HEK293 (cell line): ENCODE results near the gene KCNMA1.

Experiments
- CTCF ChIA-PET: fragments of 350-600 bp; formaldehyde crosslinking; extraction: SDS; loops from one replicate; lab custom pipeline; 2021; ENCODE audit warnings: antibody characterized with exemption; lab: Yijun Ruan, JAX
- POLR2A ChIA-PET: fragments of 300-600 bp; formaldehyde crosslinking; extraction: SDS; loops from one replicate; lab custom pipeline; 2020; ENCODE audit warnings: antibody characterized with exemption, inconsistent platforms; lab: Yijun Ruan, JAX
- H3K27ac ChIP-seq: fragments of 200-500 bp; sonication (Bioruptor generic); 2 replicates; pipeline ENCODE4 v1.5.1; 2014; ENCODE audit warnings: low read depth, low read length, control low read depth, inconsistent platforms; ENCODE audit errors: extremely low read depth
- H3K36me3 ChIP-seq, 2 experiments: fragments of 200-500 bp in 1 of 2; sonication (Bioruptor generic) in 1 of 2; 1 replicate in 1 of 2; 2 replicates in 1 of 2; pipeline ENCODE4 v1.5.1; 2014 to 2017; ENCODE audit warnings: inconsistent platforms in 2 of 2, low read length in 2 of 2; ENCODE audit not compliant: control insufficient read depth in 2 of 2, insufficient read depth in 1 of 2
- H3K4me1 ChIP-seq: fragments of 200-500 bp; sonication (Bioruptor generic); 2 replicates; pipeline ENCODE4 v1.5.1; 2014; ENCODE audit warnings: mild to moderate bottlenecking, low read length, inconsistent platforms; ENCODE audit not compliant: control insufficient read depth, insufficient read depth
- H3K4me3 ChIP-seq: 2 replicates; pipeline ENCODE4 v1.5.1; 2011; ENCODE audit warnings: low read depth, mild to moderate bottlenecking, control low read depth, low read length, moderate library complexity
- H3K9me3 ChIP-seq: fragments of 200-500 bp; sonication (Bioruptor generic); 2 replicates; pipeline ENCODE4 v1.5.1; 2014; ENCODE audit warnings: low read depth, low read length, inconsistent platforms; ENCODE audit not compliant: control insufficient read depth, insufficient read depth
- MYNN ChIP-seq: fragments of 450-650 bp; formaldehyde crosslinking; IDR thresholded peaks from 2 replicates; pipeline ENCODE4 v1.5.1; 2016; ENCODE audit warnings: missing biosample characterization, missing genetic modification characterization, borderline replicate concordance
- OSR2 ChIP-seq: fragments of 450-650 bp; formaldehyde crosslinking; IDR thresholded peaks from 2 replicates; pipeline ENCODE4 v1.5.1; 2016; ENCODE audit warnings: missing biosample characterization, missing genetic modification characterization
- SCRT1 ChIP-seq: fragments of 450-650 bp; formaldehyde crosslinking; IDR thresholded peaks from 2 replicates; pipeline ENCODE4 v1.5.1; 2016; ENCODE audit warnings: missing biosample characterization, missing genetic modification characterization, borderline replicate concordance
- SP3 ChIP-seq: fragments of 450-650 bp; formaldehyde crosslinking; IDR thresholded peaks from 2 replicates; pipeline ENCODE4 v1.5.1; 2016; ENCODE audit warnings: missing biosample characterization, missing genetic modification characterization
- ZBTB10 ChIP-seq: fragments of 450-650 bp; formaldehyde crosslinking; IDR thresholded peaks from 2 replicates; pipeline ENCODE4 v1.5.1; 2016; ENCODE audit warnings: missing biosample characterization, missing genetic modification characterization
- ZIC2 ChIP-seq: fragments of 450-650 bp; formaldehyde crosslinking; IDR thresholded peaks from 2 replicates; pipeline ENCODE4 v1.5.1; 2016; ENCODE audit warnings: missing biosample characterization, missing genetic modification characterization
- ZNF366 ChIP-seq: fragments of 450-650 bp; formaldehyde crosslinking; conservative IDR thresholded peaks from 2 replicates; pipeline ENCODE4 v1.5.1; 2016; ENCODE audit warnings: missing biosample characterization, missing genetic modification characterization
- ZNF529 ChIP-seq: fragments of 450-650 bp; formaldehyde crosslinking; IDR thresholded peaks from 2 replicates; pipeline ENCODE4 v1.5.1; 2017; ENCODE audit warnings: missing genetic modification characterization, missing biosample characterization; ENCODE audit not compliant: insufficient replicate concordance
- ZNF580 ChIP-seq: fragments of 450-650 bp; formaldehyde crosslinking; IDR thresholded peaks from 2 replicates; pipeline ENCODE4 v1.5.1; 2016; ENCODE audit warnings: missing biosample characterization, missing genetic modification characterization
- ZNF596 ChIP-seq: fragments of 450-650 bp; IDR thresholded peaks from 2 replicates; pipeline ENCODE4 v1.5.0; 2018; ENCODE audit warnings: missing biosample characterization, mild to moderate bottlenecking, missing genetic modification characterization, moderate library complexity
- ZNF785 ChIP-seq: fragments of 450-650 bp; formaldehyde crosslinking; IDR thresholded peaks from 2 replicates; pipeline ENCODE4 v1.5.1; 2016; ENCODE audit warnings: missing biosample characterization, missing genetic modification characterization
- TF ChIP-seq, protein P1 (sequence below): fragments of 450-650 bp; formaldehyde crosslinking; IDR thresholded peaks from 2 replicates; pipeline ENCODE4 v1.5.1; 2017; ENCODE audit warnings: missing biosample characterization, missing genetic modification characterization
- TF ChIP-seq, protein P2 (sequence below): fragments of 450-650 bp; formaldehyde crosslinking; IDR thresholded peaks from 2 replicates; pipeline ENCODE4 v1.5.0; 2017; ENCODE audit warnings: missing biosample characterization, missing genetic modification characterization, borderline replicate concordance
- TF ChIP-seq, protein P3 (sequence below): fragments of 450-650 bp; formaldehyde crosslinking; IDR thresholded peaks from 2 replicates; pipeline ENCODE4 v1.5.1; 2016; ENCODE audit warnings: missing biosample characterization, missing genetic modification characterization, borderline replicate concordance
- TF ChIP-seq, protein P4 (sequence below): fragments of 450-650 bp; formaldehyde crosslinking; IDR thresholded peaks from 2 replicates; pipeline ENCODE4; 2016; ENCODE audit warnings: missing biosample characterization, missing genetic modification characterization

The KCNMA1 gene

DNA sequence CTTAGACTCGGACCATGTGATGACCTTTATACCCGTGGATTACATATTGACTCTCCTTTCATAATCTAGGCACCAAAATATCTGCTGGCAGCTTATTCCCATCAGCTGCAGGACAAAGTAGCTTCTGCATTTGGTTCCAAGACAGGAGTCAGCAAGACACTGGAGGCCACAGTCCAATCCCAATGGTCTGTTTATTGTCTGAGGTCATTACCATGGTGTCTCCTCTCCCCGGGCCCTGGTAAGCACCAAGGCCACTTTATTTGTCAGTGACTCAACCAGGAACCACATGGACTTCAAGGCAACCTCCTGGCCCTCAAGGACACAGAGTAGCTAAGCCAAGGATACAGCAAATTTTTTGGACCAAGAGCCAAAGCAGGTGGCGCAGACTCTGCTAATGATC, 36.1 kb downstream of the KCNMA1 start:
- POLR2A ChIA-PET, result no interaction called here
- H3K36me3 ChIP-seq, result no peaks in the 10 kb centered on the region
- no peaks in the 10 kb centered on the region for H3K4me1 ChIP-seq
- no peak for TF ChIP-seq ZNF596 (tag by site-specific recombination)
- no peaks in the 10 kb centered on the region for H3K9me3 ChIP-seq
- CTCF ChIA-PET, result no interaction called here
- no peak overlapping the region for H3K4me3 ChIP-seq
- H3K27ac ChIP-seq, result no peak overlapping the region

DNA sequence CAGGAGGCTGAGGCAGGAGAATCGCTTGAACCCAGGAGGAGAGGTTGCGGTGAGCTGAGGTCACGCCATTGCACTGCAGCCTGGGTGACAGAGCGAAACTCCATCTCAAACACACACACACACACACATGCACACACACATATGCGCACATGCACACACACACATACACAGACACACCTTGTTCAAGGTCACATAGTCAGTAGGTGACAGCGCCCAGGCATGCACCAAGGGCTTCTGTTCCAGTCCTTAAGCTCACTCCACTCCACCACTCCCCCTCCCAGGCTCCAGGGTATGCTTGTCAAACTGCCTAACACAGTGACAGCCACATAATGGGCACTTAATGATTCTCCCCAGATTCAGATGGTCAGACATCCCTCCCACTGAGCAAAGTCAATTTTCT, 37.0 kb downstream of the KCNMA1 start:
- Histone ChIP-seq H3K27ac (no peak overlapping the region), H3K4me3 (no peak overlapping the region), H3K36me3 (no peaks in the 10 kb centered on the region), H3K4me1 (no peaks in the 10 kb centered on the region), H3K9me3 (no peaks in the 10 kb centered on the region)
- CTCF ChIA-PET, result interaction anchor here (0.6 kb wide), 1 partner anchor 427 kb away, joined by 3 read pairs; no protein-coding TSS in a partner anchor
- POLR2A ChIA-PET, result no interaction called here
- TF ChIP-seq ZNF580 (tag by site-specific recombination) (no peak), MYNN (no peak), ZIC2 (no peak), SP3 (no peak), SCRT1 (tag by site-specific recombination) (no peak), ZNF529 (no peak), ZNF785 (tag by site-specific recombination) (no peak)
- TF ChIP-seq, protein P1, sequence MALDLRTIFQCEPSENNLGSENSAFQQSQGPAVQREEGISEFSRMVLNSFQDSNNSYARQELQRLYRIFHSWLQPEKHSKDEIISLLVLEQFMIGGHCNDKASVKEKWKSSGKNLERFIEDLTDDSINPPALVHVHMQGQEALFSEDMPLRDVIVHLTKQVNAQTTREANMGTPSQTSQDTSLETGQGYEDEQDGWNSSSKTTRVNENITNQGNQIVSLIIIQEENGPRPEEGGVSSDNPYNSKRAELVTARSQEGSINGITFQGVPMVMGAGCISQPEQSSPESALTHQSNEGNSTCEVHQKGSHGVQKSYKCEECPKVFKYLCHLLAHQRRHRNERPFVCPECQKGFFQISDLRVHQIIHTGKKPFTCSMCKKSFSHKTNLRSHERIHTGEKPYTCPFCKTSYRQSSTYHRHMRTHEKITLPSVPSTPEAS (tag by site-specific recombination), result peak; percentile 59; the same call in 1 of the 2 replicates

DNA sequence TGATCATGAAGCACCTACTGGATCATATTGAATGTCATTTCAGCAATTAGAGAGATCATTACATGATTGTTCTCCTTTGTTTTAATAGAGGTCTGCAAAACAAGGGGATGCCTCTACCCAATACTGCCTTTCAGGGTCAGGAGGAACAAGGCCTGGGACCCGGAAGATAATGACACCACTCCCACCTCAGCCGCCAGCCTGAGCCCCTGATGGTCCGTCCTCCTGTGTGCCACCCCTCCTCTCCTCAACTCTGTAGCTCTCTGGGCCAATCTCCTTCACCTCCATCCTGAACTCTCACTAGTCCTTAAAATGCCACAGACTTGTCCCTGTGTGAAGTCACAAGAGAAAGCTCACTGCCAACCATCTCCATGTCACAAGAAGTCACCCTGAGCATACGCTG, 38.0 kb downstream of the KCNMA1 start:
- no peaks in the 10 kb centered on the region for H3K36me3 ChIP-seq
- H3K4me3 ChIP-seq, result no peak overlapping the region
- H3K4me1 ChIP-seq, result no peaks in the 10 kb centered on the region
- CTCF ChIA-PET, result no interaction called here
- H3K27ac ChIP-seq, result no peak overlapping the region
- POLR2A ChIA-PET, result no interaction called here
- no peaks in the 10 kb centered on the region for H3K9me3 ChIP-seq
- TF ChIP-seq ZBTB10 (tag by site-specific recombination), result no peak
- TF ChIP-seq ZNF366 (tag by site-specific recombination), result no peak
- TF ChIP-seq, protein P2, sequence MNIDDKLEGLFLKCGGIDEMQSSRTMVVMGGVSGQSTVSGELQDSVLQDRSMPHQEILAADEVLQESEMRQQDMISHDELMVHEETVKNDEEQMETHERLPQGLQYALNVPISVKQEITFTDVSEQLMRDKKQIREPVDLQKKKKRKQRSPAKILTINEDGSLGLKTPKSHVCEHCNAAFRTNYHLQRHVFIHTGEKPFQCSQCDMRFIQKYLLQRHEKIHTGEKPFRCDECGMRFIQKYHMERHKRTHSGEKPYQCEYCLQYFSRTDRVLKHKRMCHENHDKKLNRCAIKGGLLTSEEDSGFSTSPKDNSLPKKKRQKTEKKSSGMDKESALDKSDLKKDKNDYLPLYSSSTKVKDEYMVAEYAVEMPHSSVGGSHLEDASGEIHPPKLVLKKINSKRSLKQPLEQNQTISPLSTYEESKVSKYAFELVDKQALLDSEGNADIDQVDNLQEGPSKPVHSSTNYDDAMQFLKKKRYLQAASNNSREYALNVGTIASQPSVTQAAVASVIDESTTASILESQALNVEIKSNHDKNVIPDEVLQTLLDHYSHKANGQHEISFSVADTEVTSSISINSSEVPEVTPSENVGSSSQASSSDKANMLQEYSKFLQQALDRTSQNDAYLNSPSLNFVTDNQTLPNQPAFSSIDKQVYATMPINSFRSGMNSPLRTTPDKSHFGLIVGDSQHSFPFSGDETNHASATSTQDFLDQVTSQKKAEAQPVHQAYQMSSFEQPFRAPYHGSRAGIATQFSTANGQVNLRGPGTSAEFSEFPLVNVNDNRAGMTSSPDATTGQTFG (tag by site-specific recombination), result no peak
- no peak for TF ChIP-seq OSR2 (tag by site-specific recombination)
- TF ChIP-seq, protein P3, sequence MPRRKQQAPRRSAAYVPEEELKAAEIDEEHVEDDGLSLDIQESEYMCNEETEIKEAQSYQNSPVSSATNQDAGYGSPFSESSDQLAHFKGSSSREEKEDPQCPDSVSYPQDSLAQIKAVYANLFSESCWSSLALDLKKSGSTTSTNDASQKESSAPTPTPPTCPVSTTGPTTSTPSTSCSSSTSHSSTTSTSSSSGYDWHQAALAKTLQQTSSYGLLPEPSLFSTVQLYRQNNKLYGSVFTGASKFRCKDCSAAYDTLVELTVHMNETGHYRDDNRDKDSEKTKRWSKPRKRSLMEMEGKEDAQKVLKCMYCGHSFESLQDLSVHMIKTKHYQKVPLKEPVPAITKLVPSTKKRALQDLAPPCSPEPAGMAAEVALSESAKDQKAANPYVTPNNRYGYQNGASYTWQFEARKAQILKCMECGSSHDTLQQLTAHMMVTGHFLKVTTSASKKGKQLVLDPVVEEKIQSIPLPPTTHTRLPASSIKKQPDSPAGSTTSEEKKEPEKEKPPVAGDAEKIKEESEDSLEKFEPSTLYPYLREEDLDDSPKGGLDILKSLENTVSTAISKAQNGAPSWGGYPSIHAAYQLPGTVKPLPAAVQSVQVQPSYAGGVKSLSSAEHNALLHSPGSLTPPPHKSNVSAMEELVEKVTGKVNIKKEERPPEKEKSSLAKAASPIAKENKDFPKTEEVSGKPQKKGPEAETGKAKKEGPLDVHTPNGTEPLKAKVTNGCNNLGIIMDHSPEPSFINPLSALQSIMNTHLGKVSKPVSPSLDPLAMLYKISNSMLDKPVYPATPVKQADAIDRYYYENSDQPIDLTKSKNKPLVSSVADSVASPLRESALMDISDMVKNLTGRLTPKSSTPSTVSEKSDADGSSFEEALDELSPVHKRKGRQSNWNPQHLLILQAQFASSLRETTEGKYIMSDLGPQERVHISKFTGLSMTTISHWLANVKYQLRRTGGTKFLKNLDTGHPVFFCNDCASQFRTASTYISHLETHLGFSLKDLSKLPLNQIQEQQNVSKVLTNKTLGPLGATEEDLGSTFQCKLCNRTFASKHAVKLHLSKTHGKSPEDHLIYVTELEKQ (tag by site-specific recombination), result no peak
- TF ChIP-seq, protein P4, sequence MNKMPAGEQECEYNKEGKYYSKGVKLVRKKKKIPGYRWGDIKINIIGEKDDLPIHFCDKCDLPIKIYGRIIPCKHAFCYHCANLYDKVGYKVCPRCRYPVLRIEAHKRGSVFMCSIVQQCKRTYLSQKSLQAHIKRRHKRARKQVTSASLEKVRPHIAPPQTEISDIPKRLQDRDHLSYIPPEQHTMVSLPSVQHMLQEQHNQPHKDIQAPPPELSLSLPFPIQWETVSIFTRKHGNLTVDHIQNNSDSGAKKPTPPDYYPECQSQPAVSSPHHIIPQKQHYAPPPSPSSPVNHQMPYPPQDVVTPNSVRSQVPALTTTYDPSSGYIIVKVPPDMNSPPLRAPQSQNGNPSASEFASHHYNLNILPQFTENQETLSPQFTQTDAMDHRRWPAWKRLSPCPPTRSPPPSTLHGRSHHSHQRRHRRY (tag by site-specific recombination), result no peak
